Neural progenitor cell (in vitro differentiated cells): Measurements from ENCODE around the gene SHOC1. TPM values are rescaled to one million over a fixed set of nuclear protein-coding genes. Genes with fewer than 3 reads are reported as not detected.

Experiments
- DNase-seq: peaks from one replicate; pipeline ENCODE4 v3.0.0-alpha.2; 2016; ENCODE audit warnings: low spot score
- H2AFZ ChIP-seq: fragments of 200-600 bp; sonication (generic); replicated peaks from 2 replicates; pipeline ENCODE4 v1.6.1; 2016; ENCODE audit warnings: antibody characterized with exemption
- H3F3A ChIP-seq: fragments of 200-600 bp; sonication (generic); 2 replicates; pipeline ENCODE4 v1.6.1; 2016; ENCODE audit warnings: antibody characterized with exemption, low read depth
- H3K27ac ChIP-seq: fragments of 200-600 bp; sonication (generic); 2 replicates; pipeline ENCODE4 v1.5.1; 2016; ENCODE audit warnings: mild to moderate bottlenecking
- H3K27me3 ChIP-seq: fragments of 200-600 bp; sonication (generic); 2 replicates; pipeline ENCODE4 v1.6.1; 2016; ENCODE audit warnings: mild to moderate bottlenecking, moderate library complexity
- H3K36me3 ChIP-seq: fragments of 200-600 bp; sonication (generic); 2 replicates; pipeline ENCODE4 v1.5.1; 2016
- H3K4me1 ChIP-seq: fragments of 200-600 bp; sonication (generic); 2 replicates; pipeline ENCODE4 v1.6.1; 2016; ENCODE audit warnings: mixed run types
- H3K4me2 ChIP-seq: fragments of 200-600 bp; sonication (generic); 2 replicates; pipeline ENCODE4 v1.6.1; 2016
- H3K4me3 ChIP-seq: fragments of 200-600 bp; sonication (generic); 2 replicates; pipeline ENCODE4 v1.5.1; 2016
- H3K79me2 ChIP-seq: fragments of 200-600 bp; sonication (generic); 2 replicates; pipeline ENCODE4 v1.6.1; 2016; ENCODE audit warnings: low read depth
- H3K9ac ChIP-seq: fragments of 200-600 bp; sonication (generic); 2 replicates; pipeline ENCODE4 v1.6.1; 2016
- H3K9me3 ChIP-seq: fragments of 200-600 bp; sonication (generic); 2 replicates; pipeline ENCODE4 v1.5.1; 2016; ENCODE audit warnings: low read depth
- H4K20me1 ChIP-seq: fragments of 200-600 bp; sonication (generic); 2 replicates; pipeline ENCODE4 v1.6.1; 2016; ENCODE audit warnings: low read depth
- H3K27ac Mint-ChIP-seq: 3 replicates; pipeline ENCODE4 v1.8.0; 2021; ENCODE audit warnings: mixed read lengths
- H3K27me3 Mint-ChIP-seq: 2 replicates; pipeline ENCODE4 v1.8.0; 2022; ENCODE audit warnings: low read depth, mild to moderate bottlenecking, inconsistent platforms, moderate library complexity, mixed read lengths; ENCODE audit not compliant: insufficient read depth
- H3K36me3 Mint-ChIP-seq: 3 replicates; pipeline ENCODE4 v1.8.0; 2021; ENCODE audit warnings: mixed read lengths
- H3K4me1 Mint-ChIP-seq: 3 replicates; pipeline ENCODE4 v1.8.0; 2021; ENCODE audit warnings: mixed read lengths
- H3K4me3 Mint-ChIP-seq: 3 replicates; pipeline ENCODE4 v1.8.0; 2021; ENCODE audit warnings: mild to moderate bottlenecking, moderate library complexity, mixed read lengths
- H3K9me3 Mint-ChIP-seq: 3 replicates; pipeline ENCODE4 v1.8.0; 2020; ENCODE audit warnings: mixed read lengths
- CTCF ChIP-seq: fragments of 200-600 bp; sonication (generic); IDR thresholded peaks from 2 replicates; pipeline ENCODE4 v1.5.1; 2017; ENCODE audit warnings: antibody characterized with exemption, mild to moderate bottlenecking
- EZH2 ChIP-seq: fragments of 200-600 bp; sonication (generic); IDR thresholded peaks from 2 replicates; pipeline ENCODE4 v1.6.1; 2017; ENCODE audit warnings: antibody characterized with exemption, mild to moderate bottlenecking, moderate library complexity
- EZH2phosphoT487 ChIP-seq: fragments of 200-600 bp; sonication (generic); IDR thresholded peaks from 2 replicates; pipeline ENCODE4 v1.6.1; 2017; ENCODE audit warnings: antibody characterized with exemption
- total RNA-seq: library from RNA; depleted of rRNA; stranded (reverse); fragments of >200 nt; gene quantifications from 2 replicates; pipeline ENCODE4 v1.2.3, GENCODE V29; 2015; ENCODE audit warnings: low replicate concordance

The SHOC1 gene
- total RNA-seq, 1 donor from 2014 or later: not detected

- H3F3A ChIP-seq: no peaks in the 10 kb centered on the region
- no peaks in the 10 kb centered on the region for H4K20me1 ChIP-seq
- Mint-ChIP-seq H3K36me3 (no peaks in the 10 kb centered on the region), H3K9me3 (no peaks in the 10 kb centered on the region), H3K4me1 (no peaks in the 10 kb centered on the region), H3K27me3 (peaks cover 3% of the 10 kb centered on the region), H3K4me3 (no peak overlapping the region), H3K27ac (no peak overlapping the region)
- no peak overlapping the region for H3K9ac ChIP-seq
- H3K4me1 ChIP-seq: no peaks in the 10 kb centered on the region
- no peak overlapping the region for H3K4me2 ChIP-seq
- no peak for DNase-seq
- H3K4me3 ChIP-seq: no peak overlapping the region
- H3K27ac ChIP-seq: no peak overlapping the region
- no peaks in the 10 kb centered on the region for H3K36me3 ChIP-seq
- no peak overlapping the region for H2AFZ ChIP-seq
- TF ChIP-seq EZH2phosphoT487 (no peak), CTCF (no peak)
- no peaks in the 10 kb centered on the region for H3K79me2 ChIP-seq
- H3K27me3 ChIP-seq: no peaks in the 10 kb centered on the region
- H3K9me3 ChIP-seq: no peaks in the 10 kb centered on the region
Measured at GRCh38 chr9:111821006-111821528, 26.3 kb upstream of the SHOC1 start.

GRCh38 chr9:111819360-111819759 is 24.6 kb upstream of the SHOC1 start:
- no peaks in the 10 kb centered on the region for H3K36me3 Mint-ChIP-seq
- H3K36me3 ChIP-seq: no peaks in the 10 kb centered on the region
- no peak for TF ChIP-seq EZH2
- TF ChIP-seq CTCF: no peak
- TF ChIP-seq EZH2phosphoT487: no peak
- H3K27me3 ChIP-seq: no peaks in the 10 kb centered on the region
- no peak overlapping the region for H2AFZ ChIP-seq
- no peak overlapping the region for H3K27ac ChIP-seq
- peaks cover 3% of the 10 kb centered on the region for H3K27me3 Mint-ChIP-seq
- no peak overlapping the region for H3K4me2 ChIP-seq
- H3K4me3 ChIP-seq: no peak overlapping the region
- no peak overlapping the region for H3K27ac Mint-ChIP-seq
- H3K9me3 Mint-ChIP-seq: no peaks in the 10 kb centered on the region
- H3K4me1 Mint-ChIP-seq: no peaks in the 10 kb centered on the region
- no peaks in the 10 kb centered on the region for H3F3A ChIP-seq
- no peaks in the 10 kb centered on the region for H3K79me2 ChIP-seq
- DNase-seq: no peak
- H3K4me3 Mint-ChIP-seq: no peak overlapping the region
- no peaks in the 10 kb centered on the region for H4K20me1 ChIP-seq
- no peak overlapping the region for H3K9ac ChIP-seq
- no peaks in the 10 kb centered on the region for H3K9me3 ChIP-seq
- H3K4me1 ChIP-seq: no peaks in the 10 kb centered on the region

- no peaks in the 10 kb centered on the region for H4K20me1 ChIP-seq
- no peaks in the 10 kb centered on the region for H3K27me3 ChIP-seq
- H3K27ac ChIP-seq: no peak overlapping the region
- no peaks in the 10 kb centered on the region for H3K79me2 ChIP-seq
- H3K9me3 ChIP-seq: no peaks in the 10 kb centered on the region
- H3K4me2 ChIP-seq: no peak overlapping the region
- no peaks in the 10 kb centered on the region for H3F3A ChIP-seq
- no peak overlapping the region for H3K4me3 ChIP-seq
- H3K36me3 ChIP-seq: no peaks in the 10 kb centered on the region
- H3K9me3 Mint-ChIP-seq: no peaks in the 10 kb centered on the region
- no peak overlapping the region for H2AFZ ChIP-seq
- TF ChIP-seq EZH2 (no peak), CTCF (no peak), EZH2phosphoT487 (no peak)
- H3K9ac ChIP-seq: no peak overlapping the region
- no peak overlapping the region for H3K4me3 Mint-ChIP-seq
- H3K4me1 ChIP-seq: no peaks in the 10 kb centered on the region
- no peak overlapping the region for H3K27ac Mint-ChIP-seq
- DNase-seq: no peak
- no peaks in the 10 kb centered on the region for H3K27me3 Mint-ChIP-seq
- H3K36me3 Mint-ChIP-seq: no peaks in the 10 kb centered on the region
- no peaks in the 10 kb centered on the region for H3K4me1 Mint-ChIP-seq
Measured at GRCh38 chr9:111815285-111816070, 20.7 kb upstream of the SHOC1 start.
